NCI-H526 treated with DMSO at 0.1 percent for 48 hours (cell line): Measurements from ENCODE around the gene CEP128.

Experiments used
- DNase-seq: peaks from one replicate; lab custom pipeline; 2025; lab: John Stamatoyannopoulos, UW

CEP128 gene

DNA sequence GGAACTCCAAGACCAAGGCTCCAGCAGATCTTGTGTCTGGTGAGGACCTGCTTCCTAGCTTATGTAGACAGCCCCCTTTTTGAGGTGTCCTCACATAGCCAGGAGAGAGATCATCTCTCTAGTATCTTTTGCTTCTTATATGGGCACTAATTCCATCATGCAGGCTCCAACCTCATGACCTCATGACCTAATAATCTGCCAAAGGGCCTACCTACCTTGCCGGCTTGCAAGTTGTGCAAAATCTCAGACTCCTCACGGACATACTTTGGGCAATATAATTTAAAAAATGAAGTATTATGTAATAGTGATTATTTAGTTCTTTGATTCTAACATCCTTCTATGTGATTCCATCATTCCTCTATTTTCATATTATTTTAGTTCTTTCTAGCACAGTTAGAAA, 397.2 kb downstream of the CEP128 start:
- no peak for DNase-seq

DNA sequence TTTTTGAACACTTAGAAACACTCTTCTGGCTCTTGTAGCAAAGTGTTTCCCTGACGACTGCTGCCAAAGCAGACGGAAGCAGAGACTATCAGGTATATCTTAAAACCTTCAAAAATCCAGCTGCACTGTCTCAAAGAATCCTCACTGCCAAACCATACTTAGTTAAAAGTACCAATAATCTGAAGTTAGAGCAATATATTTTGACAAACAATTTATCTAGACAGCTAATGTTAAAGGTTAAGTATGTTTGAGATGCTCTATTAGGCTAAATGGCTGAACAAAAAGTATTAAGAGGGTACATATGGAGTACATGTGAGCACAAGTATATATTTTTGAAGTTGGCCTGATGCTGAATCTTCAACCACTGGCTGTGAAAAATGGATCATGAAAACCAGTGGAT, 398.3 kb downstream of the CEP128 start:
- DNase-seq, result no peak

DNA sequence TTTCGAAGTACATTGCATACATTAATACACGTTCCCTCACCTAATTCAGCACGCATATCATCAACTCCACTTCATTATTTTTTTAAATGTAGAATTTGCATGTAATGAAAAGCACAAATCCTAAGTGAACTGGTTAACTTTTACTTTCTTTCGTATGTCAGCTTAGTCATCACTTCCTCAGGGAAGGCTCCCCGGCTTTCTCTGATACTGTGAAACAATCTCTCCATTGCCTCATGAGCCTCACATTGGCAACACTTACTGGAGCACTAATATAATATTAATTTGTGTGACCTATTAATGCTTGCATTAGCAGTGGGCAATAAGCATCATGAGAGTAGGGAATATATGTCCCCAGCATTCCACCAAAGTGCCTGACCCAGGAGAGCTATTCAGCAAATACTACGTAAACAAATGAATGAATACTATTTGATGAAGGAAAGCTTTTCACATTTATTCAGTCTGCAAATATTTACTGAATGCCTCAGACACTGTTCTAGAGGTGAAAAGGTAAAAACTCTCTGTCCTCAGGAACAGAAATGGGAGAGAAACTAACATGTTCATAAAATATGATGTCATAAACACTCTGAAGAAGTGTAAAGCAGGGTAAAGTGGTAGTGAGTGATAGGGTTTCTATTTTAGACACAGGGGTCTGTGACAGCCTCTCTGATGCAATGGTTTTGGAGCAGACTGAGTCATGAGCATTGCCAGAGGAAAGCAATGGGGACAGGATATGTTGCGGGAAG, 402.7 kb downstream of the CEP128 start:
- DNase-seq, result no peak

DNA sequence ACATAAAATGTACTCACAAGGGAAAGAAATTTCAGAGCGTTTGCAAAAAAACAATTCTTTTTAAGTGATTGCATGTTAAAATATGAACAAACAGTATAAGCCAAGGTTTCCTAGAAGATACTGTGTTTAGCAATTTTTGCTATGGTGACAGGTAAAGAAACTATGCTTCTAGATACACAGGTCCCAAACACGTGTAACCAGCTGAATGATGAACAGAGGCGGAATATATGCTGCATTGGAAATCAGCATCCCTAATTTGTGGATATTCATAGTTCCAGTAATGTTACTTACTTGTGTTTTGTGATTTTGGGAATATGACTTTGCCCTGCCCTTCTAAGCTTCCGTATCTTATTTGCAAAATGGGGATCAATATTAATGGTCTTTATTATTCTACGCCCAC, 403.9 kb downstream of the CEP128 start:
- DNase-seq, result no peak

DNA sequence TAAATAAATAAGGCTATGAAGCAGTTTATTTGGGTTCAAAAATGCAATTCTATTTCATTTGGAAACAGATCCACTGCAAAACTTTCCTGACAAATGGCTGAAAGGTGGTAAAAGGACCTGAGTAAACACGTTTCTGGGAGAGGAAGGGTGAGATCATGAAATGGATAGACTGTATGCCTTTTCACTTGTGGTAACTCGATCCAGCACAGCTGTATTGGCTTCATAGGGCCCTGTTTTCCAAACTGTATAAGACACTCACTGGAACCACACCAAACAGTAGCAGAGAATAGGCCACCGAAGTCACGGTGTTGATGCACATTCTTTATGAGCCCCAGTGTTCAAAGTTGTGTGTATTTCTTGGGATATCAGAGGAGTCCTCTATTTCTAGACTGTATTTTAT, 405.1 kb downstream of the CEP128 start:
- no peak for DNase-seq

DNA sequence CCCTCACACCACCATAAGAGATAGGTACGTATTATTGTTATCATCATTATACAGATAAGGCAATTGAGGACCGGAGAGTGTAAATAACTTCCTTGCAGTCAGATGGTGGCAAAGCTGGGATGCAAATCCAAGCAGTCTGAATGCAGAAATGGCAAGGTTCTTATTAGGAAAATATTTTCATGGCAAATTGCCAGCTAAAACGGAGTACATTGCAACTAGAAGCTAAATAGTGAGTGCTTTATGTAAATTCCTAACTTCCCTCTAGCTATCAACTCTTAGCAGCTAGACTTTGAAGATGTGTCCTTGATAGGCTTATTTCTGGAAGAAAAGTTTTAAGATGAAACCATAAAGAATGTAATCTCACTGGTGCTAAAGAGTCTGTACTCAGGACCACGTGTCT, 406.4 kb downstream of the CEP128 start:
- DNase-seq, result peak; percentile 55

DNA sequence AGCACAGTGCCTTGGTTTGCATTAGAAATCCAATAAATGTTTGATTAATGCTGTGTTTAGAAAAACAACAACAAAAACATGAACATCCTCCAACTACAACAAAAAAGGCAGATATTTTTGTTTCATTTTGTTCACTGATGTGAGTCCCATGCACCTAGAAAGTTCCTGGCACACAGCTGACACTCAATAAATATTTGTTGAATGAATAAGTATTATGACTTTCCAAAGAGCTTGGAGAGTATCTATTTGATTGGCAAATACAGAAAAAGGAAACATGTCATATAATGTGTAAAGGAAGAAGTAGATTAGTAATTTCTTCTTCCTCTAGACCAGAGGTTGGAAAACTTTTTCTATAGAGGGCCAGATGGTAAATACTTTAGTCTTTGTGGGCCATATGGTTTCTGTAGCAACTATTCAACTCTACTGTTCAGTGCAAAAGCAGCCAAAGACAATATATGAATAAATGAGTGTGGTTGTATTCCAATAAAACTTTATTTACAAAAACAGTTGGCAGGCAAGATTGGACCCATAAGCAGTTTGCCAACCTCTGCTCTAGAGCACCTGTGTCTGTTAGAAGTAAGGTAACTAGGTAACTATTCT, 417.9 kb downstream of the CEP128 start:
- no peak for DNase-seq

DNA sequence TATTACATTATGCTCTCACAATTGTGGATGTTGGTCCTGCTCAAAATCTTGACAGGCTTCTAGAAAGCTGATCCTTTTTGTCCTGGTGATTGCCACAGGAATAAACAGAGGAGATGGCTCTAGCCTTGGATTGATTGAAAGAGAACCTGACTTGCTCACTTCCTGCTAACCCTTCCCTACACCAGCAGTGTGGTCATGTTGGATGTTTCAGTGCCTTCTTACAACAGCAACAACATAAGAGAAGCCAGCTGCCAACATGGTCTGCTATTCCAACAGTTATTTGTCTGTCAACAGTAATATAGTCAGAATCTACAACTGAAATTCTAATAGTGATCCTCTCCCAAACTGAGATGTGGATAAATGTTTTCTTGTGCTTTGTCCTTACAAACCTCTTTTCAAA, 418.6 kb downstream of the CEP128 start:
- no peak for DNase-seq

DNA sequence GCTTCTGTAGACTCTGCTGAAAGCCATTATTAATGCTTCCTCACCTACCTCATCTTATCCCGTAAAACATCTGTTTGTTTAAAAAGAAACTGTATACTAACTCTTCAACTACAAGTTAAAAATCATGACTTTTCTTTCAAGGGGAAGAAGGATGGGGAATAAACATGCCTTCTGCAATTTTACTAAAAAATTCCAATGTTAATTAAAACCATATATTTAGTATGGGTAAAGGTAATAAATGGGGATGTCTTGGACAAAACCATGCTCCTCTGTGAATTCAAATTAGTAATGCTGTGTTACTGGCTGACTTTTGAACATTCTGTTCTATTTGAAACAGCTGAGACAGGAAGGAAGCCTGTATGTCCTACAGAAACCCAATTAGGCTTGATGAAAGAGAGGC, 419.1 kb downstream of the CEP128 start:
- DNase-seq, result no peak

DNA sequence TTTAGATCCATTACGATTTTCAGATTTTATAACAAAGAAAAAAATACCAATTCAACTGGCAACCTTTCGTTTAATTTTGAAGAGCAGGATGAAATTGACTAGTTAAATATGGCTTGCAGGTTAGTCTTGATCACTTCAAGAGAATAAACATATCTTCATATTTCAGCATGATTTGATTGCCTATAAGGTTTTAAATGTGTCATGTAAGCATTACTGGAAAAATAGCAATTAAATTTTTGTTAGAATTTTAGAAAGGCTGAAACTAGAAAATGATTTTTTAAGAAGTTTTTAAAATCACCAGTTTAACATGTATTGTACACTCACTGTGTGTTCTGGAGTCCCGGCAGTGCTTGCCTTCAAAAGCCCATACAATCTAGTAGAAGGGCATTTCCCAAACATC, 420.1 kb downstream of the CEP128 start:
- no peak for DNase-seq

DNA sequence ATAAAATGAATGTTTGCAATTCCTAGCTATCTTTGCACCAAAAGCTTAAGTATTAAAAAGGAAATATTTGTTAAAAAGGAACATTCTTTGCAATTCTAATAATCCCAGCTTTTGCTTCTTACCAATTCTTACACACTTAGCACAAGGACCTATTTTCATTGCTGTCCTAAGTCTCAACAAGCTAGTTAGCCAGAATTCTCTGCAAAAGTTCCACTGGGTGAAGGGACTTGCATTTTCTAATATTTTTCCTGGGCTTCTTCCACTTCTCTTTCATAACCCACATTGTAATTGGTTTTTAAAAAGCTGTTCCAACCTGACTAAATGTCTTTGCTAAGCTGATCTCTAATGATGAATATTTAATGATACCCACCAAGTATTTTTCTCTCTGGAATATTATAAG, 422.5 kb downstream of the CEP128 start:
- DNase-seq, result no peak

DNA sequence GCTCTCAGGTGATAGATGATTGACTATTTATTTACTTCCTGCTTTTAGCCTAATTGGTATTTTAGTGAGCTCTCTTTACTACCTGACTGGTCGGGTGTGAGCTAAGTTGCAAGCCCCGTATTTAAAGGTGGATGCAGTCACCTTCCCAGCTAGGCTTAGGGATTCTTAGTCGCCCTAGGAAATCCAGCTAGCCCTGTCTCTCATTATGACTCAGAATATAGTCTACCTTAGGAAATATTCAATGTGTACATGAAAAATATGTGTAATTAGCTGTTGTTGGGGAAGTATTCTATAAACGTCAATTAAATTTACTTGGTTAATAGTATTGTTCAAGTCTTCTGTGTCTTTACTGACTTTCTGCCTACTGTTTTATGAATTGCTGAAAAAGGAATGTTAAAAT, 423.4 kb downstream of the CEP128 start:
- DNase-seq, result no peak

DNA sequence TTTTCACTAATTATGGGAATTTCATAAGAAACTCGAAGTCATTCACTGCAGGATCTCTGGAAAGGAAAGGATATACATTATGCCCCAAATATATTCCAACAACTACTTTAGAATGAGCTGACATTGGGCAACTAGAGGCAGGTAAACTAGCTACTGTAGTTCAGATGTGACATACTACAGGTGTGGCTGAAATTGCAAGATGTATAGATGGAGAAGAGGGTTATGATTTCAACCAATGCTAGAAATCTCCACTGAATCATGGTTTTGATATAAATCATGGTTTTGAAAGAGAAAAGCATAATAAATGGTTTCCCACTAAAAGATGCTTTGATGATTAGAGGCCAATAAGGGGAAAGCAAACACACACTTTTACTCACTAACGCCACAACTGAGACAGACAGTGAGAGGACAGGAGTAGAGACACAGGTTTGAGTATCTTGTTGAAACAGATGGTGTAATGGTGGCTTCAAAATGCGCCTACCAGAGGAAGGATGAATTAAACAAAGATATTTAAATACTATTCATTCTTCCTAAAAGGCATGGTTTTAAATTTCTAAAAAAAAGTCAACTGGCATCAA, 434.2 kb downstream of the CEP128 start:
- DNase-seq, result no peak

DNA sequence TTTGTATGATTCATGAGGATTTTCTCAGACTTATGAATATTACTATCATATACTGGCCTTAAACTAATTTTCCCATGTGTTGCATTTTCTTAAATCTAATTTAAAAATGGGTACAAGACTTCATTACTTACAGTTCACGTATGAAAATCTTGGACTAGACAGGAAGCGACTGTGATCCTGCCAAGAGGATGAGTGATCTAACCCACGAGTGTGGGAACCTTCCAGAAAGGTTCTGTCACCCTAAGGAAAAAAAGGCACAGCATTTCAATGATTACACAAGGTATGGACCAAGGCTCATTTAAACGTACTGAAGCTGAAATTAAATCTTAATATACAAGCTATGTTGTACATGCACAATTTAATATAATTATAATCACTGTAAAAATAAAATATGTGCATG, 436.8 kb downstream of the CEP128 start:
- no peak for DNase-seq

DNA sequence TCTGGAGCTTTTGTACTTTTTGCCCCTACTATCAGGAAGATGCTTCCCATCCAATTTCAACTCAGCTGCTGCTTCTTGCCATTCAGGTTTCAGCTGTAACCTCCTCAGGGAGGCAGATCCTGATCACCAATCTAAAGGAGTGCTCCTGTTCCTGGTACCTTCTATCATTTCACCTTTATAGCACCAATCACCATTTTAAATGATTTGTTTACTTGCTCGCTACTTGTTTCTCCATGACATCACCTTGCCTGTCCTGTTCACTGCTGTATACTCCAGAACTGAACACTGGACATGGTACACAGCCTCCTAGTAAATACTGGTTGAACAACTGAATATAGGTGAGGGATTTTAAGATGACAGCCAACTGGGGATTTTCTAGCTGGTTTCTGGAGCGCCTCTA, 443.0 kb downstream of the CEP128 start:
- no peak for DNase-seq

DNA sequence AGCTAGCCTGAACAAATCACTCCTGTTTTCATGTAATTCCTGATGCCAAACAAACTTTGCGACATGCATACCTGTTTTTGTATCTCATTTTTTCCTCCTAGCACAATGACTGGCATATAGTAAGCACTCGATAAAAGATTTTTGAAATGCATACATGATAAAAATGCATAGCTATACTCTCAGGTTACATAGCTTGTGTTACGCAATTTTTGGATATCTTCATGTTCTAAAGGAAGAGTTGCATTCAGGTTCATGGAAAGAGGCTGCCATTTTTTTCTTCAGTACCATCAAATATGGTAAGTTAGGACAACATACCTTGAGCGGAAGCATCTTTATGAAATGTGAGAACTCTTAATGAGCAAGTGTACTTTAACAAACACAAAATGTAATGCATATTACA, 445.4 kb downstream of the CEP128 start:
- DNase-seq, result no peak

DNA sequence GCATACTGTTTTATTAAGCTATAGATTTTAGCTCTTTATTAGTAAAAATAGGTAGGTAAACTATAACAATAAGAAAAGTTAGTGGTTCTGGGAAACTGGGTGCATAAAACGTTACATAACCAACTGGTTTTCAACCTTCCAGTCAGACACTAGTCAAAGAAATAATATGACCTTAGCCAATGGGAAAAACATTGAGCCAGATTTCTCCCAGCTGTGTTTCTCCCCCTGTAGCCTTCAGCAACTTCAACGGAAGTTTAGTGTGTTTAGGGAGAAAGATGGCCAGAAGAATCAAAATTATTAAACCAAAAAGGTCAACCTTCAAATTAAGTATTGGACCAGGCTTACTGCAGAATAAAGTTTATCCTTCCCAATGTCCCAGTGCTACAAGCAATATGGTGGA, 446.8 kb downstream of the CEP128 start:
- no peak for DNase-seq

DNA sequence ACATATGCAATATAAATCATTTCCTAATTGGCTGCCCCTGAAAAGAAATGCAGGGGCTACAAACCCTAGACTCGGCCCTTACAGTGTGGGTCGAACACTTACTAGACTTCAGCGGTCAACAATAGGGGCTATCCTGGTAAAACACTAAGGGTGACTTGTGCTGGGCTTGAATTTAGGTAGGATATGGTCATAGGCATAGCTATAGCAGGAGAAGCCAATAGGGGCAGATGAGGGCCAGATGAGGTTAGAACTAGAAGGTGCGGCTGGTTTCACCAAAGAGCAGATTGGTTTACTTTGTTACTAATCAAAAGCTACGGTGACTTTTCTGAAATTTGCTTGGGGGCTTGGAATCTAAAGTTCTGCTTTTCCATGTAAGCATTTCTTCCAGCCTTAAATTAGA, 447.9 kb downstream of the CEP128 start:
- DNase-seq, result no peak

DNA sequence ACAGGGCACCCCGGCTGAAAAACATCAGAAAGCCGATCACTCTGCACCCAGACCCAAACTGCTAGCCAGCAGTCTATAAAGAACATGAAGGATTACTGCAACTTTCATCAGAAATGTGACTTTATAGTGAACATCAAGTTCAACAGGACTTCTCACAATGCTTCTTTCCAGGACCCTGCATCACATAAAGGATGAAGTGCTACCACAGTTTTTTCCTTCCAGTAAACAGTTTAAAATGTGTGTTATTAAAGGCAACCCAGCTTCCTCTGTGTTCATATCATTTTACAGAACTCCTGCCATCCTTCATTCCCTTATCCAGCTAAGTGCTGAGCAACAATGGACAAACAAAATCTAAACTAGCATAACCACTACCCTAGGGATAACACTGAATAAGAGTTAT, 449.9 kb downstream of the CEP128 start:
- no peak for DNase-seq

DNA sequence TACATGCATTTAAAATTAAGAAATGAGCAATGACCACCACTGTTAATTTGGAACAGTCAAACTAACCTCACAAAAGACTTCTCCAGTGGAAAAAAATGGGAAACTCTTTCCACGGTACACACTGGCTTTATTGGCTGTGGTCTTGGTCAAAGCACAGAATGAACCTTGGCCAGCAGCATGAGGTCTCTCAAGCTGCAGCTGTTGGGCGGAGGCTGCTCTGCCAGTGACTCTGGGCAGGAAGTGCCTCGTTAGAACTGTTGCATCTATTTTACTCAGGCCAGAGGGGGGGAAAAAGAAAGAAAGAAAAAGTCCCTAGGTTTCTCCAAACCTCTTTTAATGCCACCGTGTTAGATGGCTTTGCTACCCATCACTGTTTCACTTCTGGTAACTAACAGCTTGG, 450.4 kb downstream of the CEP128 start:
- no peak for DNase-seq

DNA sequence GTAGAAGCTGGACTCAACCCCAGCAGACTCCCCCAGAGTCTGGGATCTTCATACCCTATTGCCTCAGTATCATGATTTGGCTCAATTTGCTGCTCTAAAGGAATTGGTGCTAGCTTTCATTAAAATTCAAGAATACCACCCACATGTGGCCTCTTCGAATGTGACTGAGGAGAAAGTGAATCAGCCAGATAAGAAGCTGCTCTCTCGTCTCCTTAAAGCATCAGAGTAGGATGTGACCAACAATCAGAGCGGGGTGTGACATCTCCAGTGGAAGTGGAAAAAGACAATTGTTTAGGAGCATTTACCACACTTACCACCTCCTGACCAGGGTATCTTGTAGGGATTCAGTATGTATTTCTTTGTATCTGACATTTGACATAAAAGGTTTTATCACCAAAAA, 452.0 kb downstream of the CEP128 start:
- DNase-seq, result no peak

DNA sequence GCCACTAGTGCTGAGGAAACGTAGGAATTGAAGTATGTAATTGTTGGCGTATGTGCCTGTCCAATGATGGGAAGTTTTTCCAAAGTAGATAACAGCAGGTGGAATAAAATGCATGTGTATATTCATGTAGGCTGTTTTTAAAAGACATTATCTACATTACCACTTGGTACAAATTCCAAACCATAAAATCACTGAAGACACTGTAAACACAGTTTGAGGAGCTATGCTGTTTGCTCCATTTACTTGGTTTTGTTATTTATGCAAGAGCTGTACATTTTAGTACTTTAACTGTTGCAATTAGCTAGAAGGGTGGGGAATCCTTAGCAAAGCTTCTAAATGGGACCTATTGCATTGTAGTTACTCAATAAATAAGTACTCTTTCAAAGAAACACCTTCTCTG, 455.8 kb downstream of the CEP128 start:
- DNase-seq, result no peak

DNA sequence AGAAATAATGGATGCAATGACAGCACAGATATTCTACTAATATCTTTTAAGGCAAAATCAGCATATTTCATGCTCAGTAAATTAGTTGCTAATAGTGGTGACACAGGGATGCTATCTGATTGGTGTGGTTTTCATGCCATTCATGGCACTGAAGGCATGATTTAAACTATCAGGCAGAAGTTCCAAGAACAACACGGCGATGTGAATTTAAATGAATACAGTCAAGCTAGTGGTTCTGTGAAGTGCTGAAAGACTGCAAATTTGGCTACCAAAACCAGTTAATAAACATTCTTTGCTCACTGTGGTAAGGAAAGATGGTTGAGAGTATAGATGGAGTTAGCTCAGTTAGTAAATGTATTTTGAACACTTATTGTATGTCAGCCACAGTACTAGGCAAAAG, 458.2 kb downstream of the CEP128 start:
- DNase-seq, result no peak
